HCT116 (cell line): ENCODE data around the gene CYP46A1.

Source experiments
- CTCF ChIP-seq, 3 experiments: fragments of 200-600 bp in 1 of 3; sonication (generic) in 1 of 3; IDR thresholded peaks in 2 of 3; conservative IDR thresholded peaks in 1 of 3; 2 replicates each; pipeline ENCODE4 v1.5.1; 2012 to 2017; ENCODE audit warnings: low read depth in 2 of 3, low read length in 2 of 3, antibody characterized with exemption in 1 of 3, borderline replicate concordance in 1 of 3, control low read depth in 1 of 3, mild to moderate bottlenecking in 1 of 3, mixed read lengths in 1 of 3, mixed run types in 1 of 3, moderate library complexity in 1 of 3; ENCODE audit not compliant: insufficient read depth in 1 of 3
- EZH2 ChIP-seq: fragments of 200-600 bp; sonication (generic); IDR thresholded peaks from 2 replicates; pipeline ENCODE4 v1.6.1; 2017; ENCODE audit warnings: antibody characterized with exemption, mixed run types
- POLR2A ChIP-seq: IDR thresholded peaks from 2 replicates; pipeline ENCODE4 v1.7.0; 2011; ENCODE audit warnings: borderline replicate concordance; ENCODE audit not compliant: insufficient read depth, insufficient read length; ENCODE audit errors: extremely low read depth
- POLR2AphosphoS5 ChIP-seq: IDR thresholded peaks from 2 replicates; pipeline ENCODE4 v1.6.1; 2011; ENCODE audit warnings: mild to moderate bottlenecking, low read depth, low read length, moderate library complexity
- SIN3A ChIP-seq: IDR thresholded peaks from 2 replicates; pipeline ENCODE4 v1.6.1; 2012; ENCODE audit warnings: low read depth

- TF ChIP-seq EZH2 = no peak
- no peak for TF ChIP-seq SIN3A
- TF ChIP-seq CTCF (IDR thresholded peaks at IDR 0.05 in 2 of 3, conservative IDR thresholded peaks at IDR 0.05 in 1 of 3; ENCODE audit: borderline replicate concordance in 1 of 3, insufficient read depth in 1 of 3, low read depth in 2 of 3, low read length in 2 of 3) = no peak
- TF ChIP-seq POLR2AphosphoS5 = no peak
- TF ChIP-seq POLR2A = no peak
Observed at GRCh38 chr14:99635116-99635515, 49.0 kb upstream of the CYP46A1 start.
